IgD-negative memory B cell (primary cell): Measurements from ENCODE around the gene MYPN. TPM values are rescaled to one million over a fixed set of nuclear protein-coding genes. Genes with fewer than 3 reads are reported as not detected.
A peak's percentile ranks its signal among the peaks of the same experiment; 100 is the strongest.
"Not testable (repeated sequence)": the region's sequence is repeated elsewhere in the genome, so short reads cannot be mapped to it uniquely, and the experiment has no call there.

Experiments
- H3K27ac Mint-ChIP-seq, 3 donors: one replicate each; pipeline ENCODE4 v1.8.0; 2020 to 2022; ENCODE audit warnings: mild to moderate bottlenecking in 3 of 3, mixed read lengths in 3 of 3, moderate library complexity in 1 of 3
- H3K27me3 Mint-ChIP-seq: one replicate; pipeline ENCODE4 v1.8.0; 2021; ENCODE audit warnings: mixed read lengths
- H3K36me3 Mint-ChIP-seq: one replicate; pipeline ENCODE4 v1.8.0; 2020; ENCODE audit warnings: mild to moderate bottlenecking, mixed read lengths
- H3K4me1 Mint-ChIP-seq, 3 donors: one replicate each; pipeline ENCODE4 v1.8.0; 2020 to 2022; ENCODE audit warnings: mixed read lengths in 3 of 3, mild to moderate bottlenecking in 1 of 3
- H3K4me3 Mint-ChIP-seq, 4 donors: one replicate each; pipeline ENCODE4 v1.8.0; 2020 to 2022; ENCODE audit warnings: mild to moderate bottlenecking in 4 of 4, mixed read lengths in 4 of 4, moderate library complexity in 3 of 4
- H3K9me3 Mint-ChIP-seq, 3 donors: one replicate each; pipeline ENCODE4 v1.8.0; 2020 to 2021; ENCODE audit warnings: mixed read lengths in 3 of 3, mild to moderate bottlenecking in 1 of 3
- polyA plus RNA-seq: library from polyadenylated mRNA; unstranded; fragments of 300-500 nt; fragmentation: Illumina TruSeq; gene quantifications from one replicate; pipeline ENCODE4 v1.2.3, GENCODE V29; 2021

The MYPN gene
- not detected for polyA plus RNA-seq

GRCh38 chr10:68109331-68109730 lies at the start of gene MYPN:
MYPN (plus strand) TSS chr10:68109488; CDS start chr10:68121439, 11,951 bp downstream.
- no peaks in the 10 kb centered on the region for H3K9me3 Mint-ChIP-seq
- no peak within 1 kb of the TSS for H3K4me3 Mint-ChIP-seq
- H3K4me1 Mint-ChIP-seq: no peaks in the 10 kb centered on the region
- H3K36me3 Mint-ChIP-seq: peaks cover 3% of the 10 kb centered on the region
- peaks cover 5% of the 10 kb centered on the region for H3K27me3 Mint-ChIP-seq
- no peak within 1 kb of the TSS for H3K27ac Mint-ChIP-seq

GRCh38 chr10:68067029-68067428 lies 42.3 kb upstream of the MYPN start:
- Mint-ChIP-seq H3K9me3 (no peaks in the 10 kb centered on the region), H3K4me1 (peaks cover 11 to 25% (median 24%) of the 10 kb centered on the region in 3 donors), H3K27ac (no peak overlapping the region), H3K36me3 (peaks cover 4% of the 10 kb centered on the region), H3K27me3 (no peaks in the 10 kb centered on the region), H3K4me3 (no peak overlapping the region)

- H3K27me3 Mint-ChIP-seq: no peaks in the 10 kb centered on the region
- H3K36me3 Mint-ChIP-seq: peaks cover 4% of the 10 kb centered on the region
- no peak overlapping the region for H3K27ac Mint-ChIP-seq
- no peak overlapping the region for H3K4me3 Mint-ChIP-seq
- H3K4me1 Mint-ChIP-seq: peaks cover 14 to 29% (median 22%) of the 10 kb centered on the region in 3 donors
- H3K9me3 Mint-ChIP-seq: no peaks in the 10 kb centered on the region
These were observed 41.8 kb upstream of the MYPN start for GRCh38 chr10:68067508-68067907.

GRCh38 chr10:68073631-68074030 lies 35.7 kb upstream of the MYPN start:
- Mint-ChIP-seq H3K4me1 (peaks cover 16 to 35% (median 29%) of the 10 kb centered on the region in 3 donors), H3K9me3 (no peaks in the 10 kb centered on the region), H3K4me3 (peak overlapping the region; percentile 95 to 97 (median 96)), H3K27ac (peak overlapping the region; percentile 96 to 99 (median 98)), H3K36me3 (peaks cover 6% of the 10 kb centered on the region), H3K27me3 (no peaks in the 10 kb centered on the region)

- H3K9me3 Mint-ChIP-seq: no peaks in the 10 kb centered on the region
- peak overlapping the region; percentile 95 to 97 (median 96) for H3K4me3 Mint-ChIP-seq
- H3K36me3 Mint-ChIP-seq: peaks cover 6% of the 10 kb centered on the region
- peaks cover 16 to 34% (median 29%) of the 10 kb centered on the region in 3 donors for H3K4me1 Mint-ChIP-seq
- no peaks in the 10 kb centered on the region for H3K27me3 Mint-ChIP-seq
- peak overlapping the region; percentile 96 to 99 (median 98) for H3K27ac Mint-ChIP-seq
These were observed 35.1 kb upstream of the MYPN start for GRCh38 chr10:68074031-68074774.

- Mint-ChIP-seq H3K4me1 (peaks cover 16 to 32% (median 29%) of the 10 kb centered on the region in 3 donors), H3K27me3 (no peaks in the 10 kb centered on the region), H3K27ac (peak within 1 kb of the TSS; percentile 96 to 99 (median 98)), H3K4me3 (peak within 1 kb of the TSS; percentile 95 to 97 (median 96)), H3K36me3 (peaks cover 6% of the 10 kb centered on the region), H3K9me3 (no peaks in the 10 kb centered on the region)
These were observed 34.3 kb upstream of the MYPN start, which contains the start of gene HERC4 for GRCh38 chr10:68074775-68075549. HERC4 (minus strand) TSS chr10:68075283; CDS start chr10:68073108, 2,175 bp downstream.

- peaks cover 6% of the 10 kb centered on the region for H3K36me3 Mint-ChIP-seq
- no peaks in the 10 kb centered on the region for H3K9me3 Mint-ChIP-seq
- no peaks in the 10 kb centered on the region for H3K27me3 Mint-ChIP-seq
These were observed 33.7 kb upstream of the MYPN start for GRCh38 chr10:68075550-68076004.

GRCh38 chr10:68076081-68076480 lies 33.2 kb upstream of the MYPN start:
- not testable (repeated sequence) for H3K9me3 Mint-ChIP-seq, H3K27me3 Mint-ChIP-seq, H3K36me3 Mint-ChIP-seq
- Mint-ChIP-seq H3K4me3 (peak overlapping the region in 1 of 4 donors; percentile 96), H3K27ac (peak overlapping the region in 2 of 3 donors; percentile 16 to 96), H3K4me1 (peaks cover 12 to 27% (median 24%) of the 10 kb centered on the region in 3 donors)

More at GRCh38 chr10:68075550-68076004, 33.7 kb upstream of the MYPN start:
- H3K4me1 Mint-ChIP-seq: peaks cover 16 to 32% (median 29%) of the 10 kb centered on the region in 3 donors
- H3K27ac Mint-ChIP-seq: peak overlapping the region; percentile 96 to 99 (median 98)
- peak overlapping the region; percentile 95 to 97 (median 96) for H3K4me3 Mint-ChIP-seq

GRCh38 chr10:68077026-68077425 lies 32.3 kb upstream of the MYPN start:
- peaks cover 2% of the 10 kb centered on the region for H3K36me3 Mint-ChIP-seq
- peaks cover 8 to 20% (median 19%) of the 10 kb centered on the region in 3 donors for H3K4me1 Mint-ChIP-seq
- peak overlapping the region in 1 of 3 donors; percentile 96 for H3K27ac Mint-ChIP-seq
- H3K9me3 Mint-ChIP-seq: no peaks in the 10 kb centered on the region
- no peaks in the 10 kb centered on the region for H3K27me3 Mint-ChIP-seq
- H3K4me3 Mint-ChIP-seq: peak overlapping the region in 2 of 4 donors; percentile 55 to 69

GRCh38 chr10:68079434-68079833 lies 29.9 kb upstream of the MYPN start:
- Mint-ChIP-seq H3K4me1 (peaks cover 0 to 6% (median 3%) of the 10 kb centered on the region in 3 donors), H3K36me3 (no peaks in the 10 kb centered on the region), H3K4me3 (no peak overlapping the region), H3K27me3 (no peaks in the 10 kb centered on the region), H3K27ac (peak overlapping the region in 1 of 3 donors; percentile 35), H3K9me3 (no peaks in the 10 kb centered on the region)

- Mint-ChIP-seq H3K27ac (no peak overlapping the region), H3K4me1 (no peaks in the 10 kb centered on the region), H3K27me3 (no peaks in the 10 kb centered on the region), H3K36me3 (no peaks in the 10 kb centered on the region), H3K4me3 (no peak overlapping the region), H3K9me3 (no peaks in the 10 kb centered on the region)
These were observed 28.3 kb upstream of the MYPN start for GRCh38 chr10:68080853-68081431.

GRCh38 chr10:68081916-68082315 lies 27.4 kb upstream of the MYPN start:
- Mint-ChIP-seq H3K4me1 (no peaks in the 10 kb centered on the region), H3K27ac (no peak overlapping the region), H3K4me3 (no peak overlapping the region), H3K36me3 (no peaks in the 10 kb centered on the region), H3K9me3 (no peaks in the 10 kb centered on the region), H3K27me3 (no peaks in the 10 kb centered on the region)

GRCh38 chr10:68082872-68083271 lies 26.4 kb upstream of the MYPN start:
- Mint-ChIP-seq H3K27me3 (no peaks in the 10 kb centered on the region), H3K27ac (no peak overlapping the region), H3K9me3 (no peaks in the 10 kb centered on the region), H3K36me3 (no peaks in the 10 kb centered on the region), H3K4me3 (peak overlapping the region in 1 of 4 donors; percentile 40), H3K4me1 (no peaks in the 10 kb centered on the region)

GRCh38 chr10:68083953-68084352 lies 25.3 kb upstream of the MYPN start:
- no peak overlapping the region for H3K27ac Mint-ChIP-seq
- no peaks in the 10 kb centered on the region for H3K27me3 Mint-ChIP-seq
- H3K4me1 Mint-ChIP-seq: peaks cover 0 to 2% (median 0%) of the 10 kb centered on the region in 3 donors
- H3K36me3 Mint-ChIP-seq: no peaks in the 10 kb centered on the region
- no peaks in the 10 kb centered on the region for H3K9me3 Mint-ChIP-seq
- no peak overlapping the region for H3K4me3 Mint-ChIP-seq

GRCh38 chr10:68084469-68084868 lies 24.8 kb upstream of the MYPN start:
- Mint-ChIP-seq H3K4me1 (peaks cover 0 to 2% (median 0%) of the 10 kb centered on the region in 3 donors), H3K27me3 (no peaks in the 10 kb centered on the region), H3K9me3 (no peaks in the 10 kb centered on the region), H3K4me3 (no peak overlapping the region), H3K36me3 (no peaks in the 10 kb centered on the region), H3K27ac (no peak overlapping the region)
